Measurements from ENCODE around the gene TTC34. TPM values are rescaled to one million over a fixed set of nuclear protein-coding genes. Genes with fewer than 3 reads are reported as not detected.

The TTC34 gene
- total RNA-seq, 4 donors from 2014 or later: 0.17 to 0.56 TPM; not detected in 2

- WGBS: 82% methylated on average over 3 of the region's 3 CpGs
- peaks cover 9% of the 10 kb centered on the region for H3K4me1 ChIP-seq
- no peak overlapping the region for H3K27ac ChIP-seq
- H3K36me3 ChIP-seq: no peaks in the 10 kb centered on the region
- TF ChIP-seq POLR2AphosphoS5 (IDR thresholded peaks at IDR 0.05): no peak
- DNase-seq (ENCODE audit: low spot score in 2 of 2): peak in 1 of 2 donors; percentile 33
- no peaks in the 10 kb centered on the region for H3K9me3 ChIP-seq
- H3K27me3 ChIP-seq: peaks cover 14% of the 10 kb centered on the region
- H3K4me3 ChIP-seq: no peak overlapping the region
These were observed 203.1 kb downstream of the TTC34 start for GRCh38 chr1:2598329-2598931.

DNA sequence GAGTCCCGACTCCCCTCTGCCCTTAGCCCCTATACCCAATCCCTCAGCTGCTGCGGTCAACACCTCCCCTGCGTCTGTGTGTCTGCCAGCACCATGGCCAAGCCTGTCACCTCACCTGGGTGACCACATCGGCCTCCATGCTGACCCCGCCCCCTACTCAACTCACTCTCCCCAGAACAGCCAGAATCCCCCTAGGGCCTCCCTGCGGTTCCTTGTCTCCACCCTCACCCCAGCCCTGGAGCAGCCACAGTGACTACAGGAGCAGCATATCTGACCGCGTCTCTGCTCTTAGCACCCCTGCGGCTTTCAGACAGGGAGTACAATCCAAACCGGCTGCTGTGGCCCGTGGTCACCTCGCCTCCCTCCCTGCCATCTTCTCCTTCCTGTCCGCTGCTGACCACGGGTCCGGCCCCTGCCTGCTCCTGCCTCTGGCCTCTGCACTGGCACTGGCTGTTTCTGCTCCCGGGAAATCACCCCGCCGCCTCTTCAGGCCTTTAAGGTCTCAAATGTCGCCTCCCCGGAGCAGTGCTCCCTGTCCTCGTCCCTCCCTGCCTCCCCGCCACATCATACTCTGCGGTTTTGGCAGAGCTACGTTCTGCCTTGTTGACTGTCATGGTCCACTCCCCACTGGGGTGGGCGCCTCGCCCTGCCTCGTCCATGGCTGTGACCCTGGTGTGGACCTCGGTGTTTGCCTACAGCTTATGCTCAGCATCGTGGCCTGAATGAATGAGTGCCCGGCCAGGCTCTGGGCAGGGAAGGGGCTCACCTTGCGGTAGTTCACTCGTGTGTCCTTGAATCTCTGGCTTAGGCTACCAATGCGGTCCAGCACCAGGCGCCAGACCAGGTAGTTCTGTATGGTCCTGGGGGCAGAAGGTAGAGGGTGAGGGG is 203.8 kb downstream of the TTC34 start:
- peaks cover 17% of the 10 kb centered on the region for H3K4me1 ChIP-seq
- H3K9me3 ChIP-seq: no peaks in the 10 kb centered on the region
- TF ChIP-seq, protein P1, sequence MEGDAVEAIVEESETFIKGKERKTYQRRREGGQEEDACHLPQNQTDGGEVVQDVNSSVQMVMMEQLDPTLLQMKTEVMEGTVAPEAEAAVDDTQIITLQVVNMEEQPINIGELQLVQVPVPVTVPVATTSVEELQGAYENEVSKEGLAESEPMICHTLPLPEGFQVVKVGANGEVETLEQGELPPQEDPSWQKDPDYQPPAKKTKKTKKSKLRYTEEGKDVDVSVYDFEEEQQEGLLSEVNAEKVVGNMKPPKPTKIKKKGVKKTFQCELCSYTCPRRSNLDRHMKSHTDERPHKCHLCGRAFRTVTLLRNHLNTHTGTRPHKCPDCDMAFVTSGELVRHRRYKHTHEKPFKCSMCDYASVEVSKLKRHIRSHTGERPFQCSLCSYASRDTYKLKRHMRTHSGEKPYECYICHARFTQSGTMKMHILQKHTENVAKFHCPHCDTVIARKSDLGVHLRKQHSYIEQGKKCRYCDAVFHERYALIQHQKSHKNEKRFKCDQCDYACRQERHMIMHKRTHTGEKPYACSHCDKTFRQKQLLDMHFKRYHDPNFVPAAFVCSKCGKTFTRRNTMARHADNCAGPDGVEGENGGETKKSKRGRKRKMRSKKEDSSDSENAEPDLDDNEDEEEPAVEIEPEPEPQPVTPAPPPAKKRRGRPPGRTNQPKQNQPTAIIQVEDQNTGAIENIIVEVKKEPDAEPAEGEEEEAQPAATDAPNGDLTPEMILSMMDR (IDR thresholded peaks at IDR 0.05): no peak
- no peak for TF ChIP-seq POLR2A (IDR thresholded peaks at IDR 0.05)
- no peak for TF ChIP-seq POLR2AphosphoS5 (IDR thresholded peaks at IDR 0.05)
- no peak for TF ChIP-seq EP300 (IDR thresholded peaks at IDR 0.05)
- H3K36me3 ChIP-seq: no peaks in the 10 kb centered on the region
- H3K4me3 ChIP-seq: no peak overlapping the region
- peaks cover 7% of the 10 kb centered on the region for H3K27me3 ChIP-seq
- no peak overlapping the region for H3K27ac ChIP-seq
- DNase-seq (ENCODE audit: low spot score in 2 of 2): peak; percentile 35 to 77
- WGBS: 77% methylated on average over 29 of the region's 34 CpGs

DNA sequence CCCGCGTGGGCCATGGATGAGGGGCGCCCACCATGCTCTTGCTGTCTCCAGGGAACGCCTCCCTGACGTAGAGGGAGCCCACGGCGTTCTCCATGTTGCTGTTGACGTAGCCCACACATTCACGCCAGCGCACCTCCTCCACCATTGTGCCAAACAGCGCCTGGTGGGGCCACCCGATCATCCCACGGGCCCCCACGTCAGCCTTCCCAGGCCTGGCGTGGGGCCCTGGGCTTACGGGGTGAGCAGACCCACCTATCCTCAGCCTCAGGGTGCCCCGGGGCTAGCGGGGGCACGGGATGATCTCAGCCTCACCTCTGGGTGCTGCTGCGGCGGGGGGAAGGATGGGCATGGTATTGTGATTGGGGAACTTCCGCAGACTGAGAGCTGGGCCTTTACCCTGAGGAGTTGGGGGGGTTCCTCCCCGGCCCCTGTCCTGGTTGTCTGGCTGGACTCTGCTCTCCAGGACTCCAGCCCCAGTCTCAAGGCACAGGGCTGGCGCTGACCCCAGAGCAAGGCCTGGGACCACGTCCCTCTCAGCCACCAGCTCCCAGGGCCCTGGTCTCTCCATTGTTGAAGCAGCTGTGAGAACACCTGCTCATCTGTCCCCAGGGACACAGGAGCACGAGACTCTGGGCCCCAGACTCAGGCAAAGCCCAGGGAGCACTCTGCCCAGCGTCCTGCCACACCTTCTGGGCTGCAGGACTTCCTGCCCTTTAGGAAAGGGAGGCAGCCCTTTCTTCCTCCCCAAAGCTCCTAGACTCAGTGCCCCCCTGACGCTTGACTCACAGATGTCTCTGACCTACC is 204.8 kb downstream of the TTC34 start:
- Histone ChIP-seq H3K4me3 (no peak overlapping the region), H3K4me1 (peaks cover 21% of the 10 kb centered on the region), H3K36me3 (no peaks in the 10 kb centered on the region), H3K9me3 (no peaks in the 10 kb centered on the region), H3K27ac (no peak overlapping the region), H3K27me3 (peaks cover 4% of the 10 kb centered on the region)
- TF ChIP-seq POLR2AphosphoS5 (IDR thresholded peaks at IDR 0.05) (no peak), POLR2A (IDR thresholded peaks at IDR 0.05) (no peak), EP300 (IDR thresholded peaks at IDR 0.05) (no peak)
- TF ChIP-seq, protein P1 (IDR thresholded peaks at IDR 0.05): no peak
- 88% methylated on average over 23 of the region's 28 CpGs for WGBS
- peak; percentile 57 to 65 for DNase-seq (ENCODE audit: low spot score in 2 of 2)

- TF ChIP-seq POLR2AphosphoS5 (IDR thresholded peaks at IDR 0.05) (no peak), POLR2A (IDR thresholded peaks at IDR 0.05) (no peak), EP300 (IDR thresholded peaks at IDR 0.05) (no peak)
- TF ChIP-seq, protein P1 (IDR thresholded peaks at IDR 0.05): no peak
- Histone ChIP-seq H3K27me3 (peaks cover 4% of the 10 kb centered on the region), H3K27ac (no peak overlapping the region), H3K9me3 (no peaks in the 10 kb centered on the region), H3K36me3 (no peaks in the 10 kb centered on the region), H3K4me1 (peaks cover 21% of the 10 kb centered on the region), H3K4me3 (no peak overlapping the region)
- 89% methylated on average over 25 of the region's 31 CpGs for WGBS
- DNase-seq (ENCODE audit: low spot score in 2 of 2): peak; percentile 58 to 70
These were observed 205.5 kb downstream of the TTC34 start for GRCh38 chr1:2595812-2596529.

DNA sequence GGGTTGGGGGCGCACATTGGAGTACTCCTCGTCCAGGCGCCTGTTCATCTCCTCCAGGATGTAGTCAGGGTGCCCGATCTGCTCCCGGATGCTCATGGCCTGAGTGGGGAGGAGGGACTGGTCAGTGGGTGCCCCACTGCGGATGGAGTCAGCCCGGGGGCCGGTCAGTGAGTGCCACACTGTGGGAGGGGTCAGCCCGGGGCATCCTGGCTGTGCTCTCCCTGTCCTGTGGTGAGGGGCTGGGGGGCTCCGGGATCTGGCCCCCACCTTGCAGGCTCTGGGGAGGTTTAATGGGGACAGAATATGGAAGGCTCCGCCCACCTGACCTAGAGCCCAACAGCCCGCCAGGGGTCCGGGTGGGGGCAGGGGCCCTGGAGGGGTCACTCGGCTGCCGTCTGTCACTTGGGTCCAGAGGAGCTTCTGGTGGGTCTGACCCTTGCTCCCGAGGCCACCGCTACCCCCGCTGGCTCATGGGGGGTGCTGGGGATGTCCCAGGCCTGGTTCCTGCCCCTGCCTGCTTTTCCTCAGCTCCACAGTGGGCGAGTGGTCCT is 206.2 kb downstream of the TTC34 start:
- Histone ChIP-seq H3K27me3 (peaks cover 4% of the 10 kb centered on the region), H3K9me3 (no peaks in the 10 kb centered on the region), H3K4me3 (no peak overlapping the region), H3K36me3 (no peaks in the 10 kb centered on the region), H3K4me1 (peaks cover 21% of the 10 kb centered on the region), H3K27ac (no peak overlapping the region)
- WGBS: 63% methylated on average over 8 of the region's 19 CpGs
- TF ChIP-seq EP300 (IDR thresholded peaks at IDR 0.05) (no peak), POLR2A (IDR thresholded peaks at IDR 0.05) (no peak), POLR2AphosphoS5 (IDR thresholded peaks at IDR 0.05) (no peak)
- TF ChIP-seq, protein P1 (IDR thresholded peaks at IDR 0.05): no peak
- DNase-seq (ENCODE audit: low spot score in 2 of 2): peak; percentile 45 to 71
